ENCODE results near the gene POU2AF3. TPM values are rescaled to one million over a fixed set of nuclear protein-coding genes. Genes with fewer than 3 reads are reported as not detected.
A peak's percentile ranks its signal among the peaks of the same experiment; 100 is the strongest.

The POU2AF3 gene
- total RNA-seq, 1 experiment from 2014 or later: 8.6 TPM

- peak overlapping the region; percentile 82 for H3K4me3 Mint-ChIP-seq (ENCODE audit: unreplicated experiment)
Observed at GRCh38 chr11:111300569-111300968, 2.2 kb downstream of the POU2AF3 start.

GRCh38 chr11:111301004-111301841 is 2.9 kb downstream of the POU2AF3 start:
- no peaks in the 10 kb centered on the region for H3K27me3 ChIP-seq (replicated peaks; ENCODE audit: control insufficient read depth, insufficient read depth, low read length)
- ChIA-PET POLR2A (no interaction called here), CTCF (interaction anchor here (0.8 to 2.3 kb wide), 2 partner anchors 36 to 122 kb away, joined by 3 to 18 read pairs; no protein-coding TSS in a partner anchor)
- peaks cover 41% of the 10 kb centered on the region for H3K4me1 Mint-ChIP-seq (ENCODE audit: low read depth, unreplicated experiment)
- no peak for TF ChIP-seq CTCF (IDR thresholded peaks at IDR 0.05; ENCODE audit: insufficient read depth in 1 of 2, low read depth in 1 of 2, low read length in 1 of 2, severe bottlenecking in 1 of 2, unreplicated experiment in 1 of 2)
- BruUV-seq (replicated peaks): no TSS peak
- intact Hi-C loops (cut with micrococcal nuclease; ENCODE audit: unreplicated experiment): no loop called here
- no peaks in the 10 kb centered on the region for H3K36me3 ChIP-seq (ENCODE audit: control insufficient read depth, insufficient read depth, low read length)
- H3K4me3 Mint-ChIP-seq (ENCODE audit: unreplicated experiment): peak overlapping the region; percentile 82
- H3K27me3 Mint-ChIP-seq (ENCODE audit: insufficient read depth, unreplicated experiment): no peaks in the 10 kb centered on the region
- no peak for DNase-seq
- H3K4me1 ChIP-seq: peaks cover 50% of the 10 kb centered on the region
- H3K9me3 ChIP-seq: no peaks in the 10 kb centered on the region
- H3K27ac Mint-ChIP-seq (ENCODE audit: unreplicated experiment): no peak overlapping the region
- H3K4me3 ChIP-seq (ENCODE audit: low read depth, low read length): no peak overlapping the region
- peaks cover 4% of the 10 kb centered on the region for H3K36me3 Mint-ChIP-seq (ENCODE audit: insufficient read depth, unreplicated experiment)
- no peaks in the 10 kb centered on the region for H3K9me3 Mint-ChIP-seq (ENCODE audit: unreplicated experiment)

More at GRCh38 chr11:111300569-111300968, 2.2 kb downstream of the POU2AF3 start:
- no TSS peak for BruUV-seq (replicated peaks)
- Histone ChIP-seq H3K4me3 (ENCODE audit: low read depth, low read length) (no peak overlapping the region), H3K9me3 (no peaks in the 10 kb centered on the region), H3K4me1 (peaks cover 48% of the 10 kb centered on the region), H3K36me3 (ENCODE audit: control insufficient read depth, insufficient read depth, low read length) (no peaks in the 10 kb centered on the region), H3K27me3 (replicated peaks; ENCODE audit: control insufficient read depth, insufficient read depth, low read length) (no peaks in the 10 kb centered on the region)
- Mint-ChIP-seq H3K27me3 (ENCODE audit: insufficient read depth, unreplicated experiment) (no peaks in the 10 kb centered on the region), H3K27ac (ENCODE audit: unreplicated experiment) (peak overlapping the region; percentile 72), H3K36me3 (ENCODE audit: insufficient read depth, unreplicated experiment) (peaks cover 4% of the 10 kb centered on the region), H3K9me3 (ENCODE audit: unreplicated experiment) (no peaks in the 10 kb centered on the region), H3K4me1 (ENCODE audit: low read depth, unreplicated experiment) (peaks cover 40% of the 10 kb centered on the region)
- intact Hi-C loops (cut with micrococcal nuclease; ENCODE audit: unreplicated experiment): no loop called here
- no peak for DNase-seq
- no peak for TF ChIP-seq CTCF (IDR thresholded peaks at IDR 0.05; ENCODE audit: insufficient read depth in 1 of 2, low read depth in 1 of 2, low read length in 1 of 2, severe bottlenecking in 1 of 2, unreplicated experiment in 1 of 2)
- ChIA-PET CTCF (interaction anchor here (0.5 kb wide), 1 partner anchor 214 kb away, joined by 3 read pairs; no protein-coding TSS in a partner anchor), POLR2A (no interaction called here)

- POLR2A ChIA-PET: no interaction called here
- Mint-ChIP-seq H3K27ac (ENCODE audit: unreplicated experiment) (no peak overlapping the region), H3K27me3 (ENCODE audit: insufficient read depth, unreplicated experiment) (no peaks in the 10 kb centered on the region), H3K4me1 (ENCODE audit: low read depth, unreplicated experiment) (peaks cover 39% of the 10 kb centered on the region), H3K9me3 (ENCODE audit: unreplicated experiment) (no peaks in the 10 kb centered on the region), H3K36me3 (ENCODE audit: insufficient read depth, unreplicated experiment) (peaks cover 4% of the 10 kb centered on the region), H3K4me3 (ENCODE audit: unreplicated experiment) (no peak overlapping the region)
- Histone ChIP-seq H3K4me1 (peaks cover 50% of the 10 kb centered on the region), H3K4me3 (ENCODE audit: low read depth, low read length) (no peak overlapping the region), H3K27me3 (replicated peaks; ENCODE audit: control insufficient read depth, insufficient read depth, low read length) (no peaks in the 10 kb centered on the region), H3K9me3 (no peaks in the 10 kb centered on the region), H3K36me3 (ENCODE audit: control insufficient read depth, insufficient read depth, low read length) (no peaks in the 10 kb centered on the region)
- BruUV-seq (replicated peaks): no TSS peak
- no peak for TF ChIP-seq CTCF (IDR thresholded peaks at IDR 0.05; ENCODE audit: insufficient read depth in 1 of 2, low read depth in 1 of 2, low read length in 1 of 2, severe bottlenecking in 1 of 2, unreplicated experiment in 1 of 2)
- CTCF ChIA-PET: interaction anchor here (0.8 to 2.3 kb wide), 3 partner anchors 36 to 126 kb away, joined by 3 to 18 read pairs (median 3); no protein-coding TSS in a partner anchor
- intact Hi-C loops (cut with micrococcal nuclease; ENCODE audit: unreplicated experiment): no loop called here
- no peak for DNase-seq
Observed at GRCh38 chr11:111301842-111302118, 3.4 kb downstream of the POU2AF3 start.

Measured in Caco-2 (cell line).